Stimulated activated CD4-positive, alpha-beta T cell treated with anti-CD3 and anti-CD28 coated beads, Interleukin-1b, Interleukin-23, amount 100 ng/mL, for 24 hours (primary cell): Measurements from ENCODE around the gene REXO5.

Experiments
- DNase-seq, 4 experiments: peaks; one replicate each; pipeline ENCODE4 v3.0.0-alpha.2; 2020; ENCODE audit warnings: low read depth in 4 of 4, low spot score in 1 of 4

The REXO5 gene

GRCh38 chr16:20871941-20872815 is 65.9 kb downstream of the REXO5 start:
- DNase-seq, result no peak

GRCh38 chr16:20873331-20873730 is 67.0 kb downstream of the REXO5 start:
- no peak for DNase-seq

- DNase-seq, result no peak
Measured at GRCh38 chr16:20874088-20874581, 67.8 kb downstream of the REXO5 start.

DNA sequence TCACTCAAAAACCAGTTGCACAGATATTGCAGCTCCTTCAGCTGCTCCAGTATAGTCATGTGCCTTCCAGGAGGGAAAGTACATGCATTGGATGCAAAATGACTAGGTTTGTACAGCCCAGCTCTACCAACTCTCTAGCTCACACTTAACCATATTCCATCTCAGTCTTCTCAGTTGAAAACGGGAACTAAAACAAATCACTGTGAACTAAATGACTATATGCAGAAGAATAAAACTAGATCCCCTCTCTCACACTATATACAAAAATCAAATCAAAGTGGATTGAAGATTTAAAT is 69.0 kb downstream of the REXO5 start:
- no peak for DNase-seq

DNA sequence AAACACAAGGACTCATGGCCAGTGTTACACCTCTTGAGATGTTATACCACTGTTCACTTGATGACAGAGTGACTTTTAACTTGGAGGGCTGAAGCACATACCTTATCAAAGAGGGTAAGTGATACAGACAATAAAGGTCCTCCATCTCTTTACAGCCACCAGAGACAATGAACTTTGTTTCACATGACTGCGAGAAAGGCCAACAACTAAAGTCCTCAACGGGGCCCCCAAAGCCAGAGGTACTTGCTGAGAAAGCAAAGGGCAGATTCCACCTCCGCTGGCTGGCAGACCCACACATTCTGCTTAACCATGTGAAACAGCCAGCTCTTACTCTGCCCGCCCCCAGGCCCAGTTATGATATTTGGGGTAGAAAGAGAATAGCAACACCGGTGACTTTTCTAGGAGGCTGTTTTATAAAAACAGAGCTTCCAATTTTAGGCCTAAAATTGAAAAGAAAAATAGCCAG is 72.4 kb downstream of the REXO5 start:
- DNase-seq, result no peak

- DNase-seq, result no peak
Measured at GRCh38 chr16:20879175-20880040, 73.1 kb downstream of the REXO5 start.

DNA sequence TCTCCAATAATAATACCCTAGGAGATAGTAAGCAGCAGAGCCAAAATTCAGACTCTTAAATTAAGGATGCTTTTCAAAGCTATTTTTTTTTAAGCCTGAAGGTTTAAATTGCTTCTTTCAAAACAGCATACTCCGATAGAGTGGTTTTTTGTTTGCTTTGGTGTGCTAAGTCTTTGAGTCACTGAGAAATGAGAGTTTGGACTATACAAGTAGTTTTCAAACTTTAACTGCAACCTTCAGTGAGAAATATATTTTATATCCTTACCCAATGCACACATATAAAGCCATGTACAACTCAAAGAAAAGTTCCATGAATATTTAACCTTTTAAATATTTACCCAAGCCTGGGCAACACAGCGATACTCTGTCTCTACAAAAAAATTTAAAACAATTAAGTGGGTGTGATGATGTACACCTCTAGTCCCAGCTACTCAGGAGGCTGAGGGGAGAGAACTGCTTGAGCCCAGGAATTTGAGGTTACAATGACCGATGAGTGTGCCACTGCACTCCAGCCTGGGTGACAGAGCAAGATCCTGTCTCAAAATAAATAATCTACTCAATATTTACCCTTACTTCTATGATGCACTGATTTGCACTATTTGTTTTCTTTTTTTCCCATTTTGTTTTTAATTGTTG is 74.7 kb downstream of the REXO5 start:
- no peak for DNase-seq

DNA sequence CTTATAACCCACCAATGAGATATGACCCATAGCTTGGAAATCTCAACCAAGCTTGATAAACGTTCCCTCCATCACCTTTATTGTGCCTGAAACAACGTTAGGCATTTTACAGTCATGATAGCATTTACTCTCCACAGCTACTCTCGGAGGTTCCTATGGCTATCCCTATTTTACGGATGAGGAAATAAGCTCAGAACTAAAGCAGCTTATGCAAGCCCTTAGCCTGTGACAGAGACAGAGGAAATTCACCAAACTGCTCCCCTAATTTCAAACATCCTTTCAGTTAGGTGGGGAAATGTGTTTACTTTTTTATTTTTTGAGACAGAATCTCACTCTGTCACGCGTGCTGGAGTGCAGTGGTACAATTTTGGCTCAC is 75.2 kb downstream of the REXO5 start:
- DNase-seq, result no peak

GRCh38 chr16:20883554-20884239 is 77.4 kb downstream of the REXO5 start:
- DNase-seq, result no peak

DNA sequence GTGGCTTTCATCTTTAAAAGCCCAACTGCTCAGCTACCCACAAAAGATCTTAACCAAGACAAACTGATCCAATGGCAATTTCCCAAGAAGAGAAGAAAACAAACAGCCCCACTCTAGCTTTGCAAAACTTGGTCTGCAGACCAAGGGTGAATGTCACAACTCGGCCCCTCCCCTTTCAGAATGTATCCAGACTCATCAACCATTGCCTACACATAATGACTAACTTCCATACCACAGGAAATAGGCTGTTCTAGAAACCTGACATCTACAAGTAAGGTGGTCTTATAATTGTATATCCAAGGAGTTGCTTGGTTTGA is 77.9 kb downstream of the REXO5 start:
- DNase-seq, result no peak

- DNase-seq, result no peak
Measured at GRCh38 chr16:20886320-20886719, 80.0 kb downstream of the REXO5 start.

DNA sequence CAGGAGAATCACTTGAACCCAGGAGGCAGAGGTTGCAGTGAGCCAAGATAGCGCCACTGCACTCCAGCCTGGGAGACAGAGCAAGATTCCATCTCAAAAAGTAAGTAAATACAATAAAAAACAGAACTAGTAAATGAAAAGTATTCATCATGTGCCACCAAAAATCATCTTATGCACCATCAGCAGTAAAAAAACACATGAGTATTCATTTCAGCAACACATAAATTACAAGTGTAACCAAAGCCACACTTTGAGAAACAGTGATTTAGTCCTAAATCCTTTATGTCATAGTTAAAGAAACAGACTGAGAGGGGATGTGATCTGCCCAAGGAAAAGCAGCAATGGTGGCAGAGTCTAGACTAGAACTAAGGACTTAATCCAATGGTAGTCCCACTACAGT is 80.9 kb downstream of the REXO5 start:
- DNase-seq, result no peak

- DNase-seq, result no peak
Measured at GRCh38 chr16:20889625-20890275, 83.4 kb downstream of the REXO5 start.

GRCh38 chr16:20894388-20894787 is 88.1 kb downstream of the REXO5 start:
- DNase-seq, result no peak

DNA sequence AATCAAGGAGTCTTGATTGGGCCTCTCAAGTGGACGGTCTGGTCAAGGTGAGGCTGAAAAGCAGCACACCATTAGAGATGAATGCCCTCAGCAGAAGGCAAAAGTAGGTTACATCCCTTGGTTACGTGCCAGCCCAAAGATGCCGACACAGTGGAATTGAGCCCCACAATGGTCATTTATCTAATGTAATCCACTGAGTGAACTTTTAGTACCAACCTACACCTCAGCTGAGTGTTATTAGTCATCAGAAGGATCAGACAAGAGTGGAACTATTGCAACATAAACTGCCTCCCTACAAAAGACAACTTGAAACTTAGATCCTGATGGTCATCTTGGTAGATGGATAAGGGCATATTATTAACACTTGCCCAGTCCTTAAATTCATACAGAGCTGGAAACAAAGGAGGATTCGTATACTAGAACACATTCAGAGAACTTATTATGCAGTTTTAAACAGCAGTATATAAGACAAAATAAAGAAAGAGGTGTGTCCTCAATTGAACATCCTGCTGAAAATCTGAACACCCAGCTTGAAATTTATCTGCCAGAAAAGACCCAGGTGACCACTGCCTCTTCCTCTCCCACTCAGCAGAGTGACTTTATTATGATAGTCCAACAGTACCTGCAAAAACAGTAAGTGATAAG is 91.0 kb downstream of the REXO5 start:
- DNase-seq, result no peak

DNA sequence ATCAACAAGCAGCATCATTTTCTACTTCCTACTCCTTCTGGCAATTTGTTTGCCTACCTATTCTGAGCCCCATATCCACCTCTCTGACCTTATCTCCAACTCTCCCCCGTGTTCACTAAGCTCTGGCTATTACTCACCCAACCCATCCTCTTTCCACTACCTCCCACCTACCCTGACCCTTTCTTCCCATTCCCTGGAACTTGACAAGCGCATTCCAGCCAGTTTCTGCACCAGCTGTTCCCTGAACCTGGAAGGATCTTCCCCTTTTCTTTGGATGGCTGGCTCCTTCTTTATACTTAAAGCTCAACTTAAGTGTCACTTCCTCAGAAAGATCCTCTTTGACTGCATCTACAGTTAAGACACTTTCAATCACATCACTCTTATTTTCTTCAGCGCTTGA is 91.6 kb downstream of the REXO5 start:
- DNase-seq, result no peak

DNA sequence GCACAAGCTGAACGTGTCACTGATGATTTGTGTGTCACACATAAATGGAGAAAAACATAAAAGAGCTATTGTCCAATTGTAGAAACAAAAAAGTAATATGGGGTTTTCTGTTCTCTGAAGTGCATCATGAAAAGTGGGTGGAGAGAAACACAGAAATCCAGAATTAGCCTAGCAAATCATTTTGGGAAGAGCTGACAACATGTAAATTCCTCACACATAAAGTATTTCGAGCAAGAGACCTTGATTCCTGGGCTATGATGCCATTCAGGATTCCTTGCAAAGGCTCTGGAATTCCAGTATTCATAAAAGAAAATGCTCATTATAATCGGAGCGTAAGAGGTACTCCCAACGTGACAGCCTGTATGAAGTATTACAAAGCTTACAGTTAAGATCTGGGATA is 92.7 kb downstream of the REXO5 start:
- no peak for DNase-seq
